NB4 (cell line): ENCODE data around the gene EPS8.
A peak's percentile ranks its signal among the peaks of the same experiment; 100 is the strongest.
"Not testable (repeated sequence)": the region's sequence is repeated elsewhere in the genome, so short reads cannot be mapped to it uniquely, and the experiment has no call there.

Experiments
- DNase-seq: peaks from one replicate; pipeline ENCODE4 v3.0.0; 2010; ENCODE audit warnings: low read depth
- H3K4me3 ChIP-seq: one replicate; pipeline ENCODE4 v1.5.1; 2011; ENCODE audit warnings: mild to moderate bottlenecking, low read depth, low read length, moderate library complexity
- MYC ChIP-seq: IDR thresholded peaks from 2 replicates; pipeline ENCODE4 v1.6.1; 2011; ENCODE audit warnings: low read depth, low read length
- POLR2A ChIP-seq: IDR thresholded peaks from 2 replicates; pipeline ENCODE4 v1.6.1; 2011; ENCODE audit warnings: mild to moderate bottlenecking; ENCODE audit not compliant: insufficient read length; ENCODE audit errors: extremely low read depth
- TF ChIP-seq, protein P1 (sequence below): IDR thresholded peaks from one replicate; pipeline ENCODE4 v1.5.1; 2012; ENCODE audit warnings: low read depth, low read length
- TF ChIP-seq, protein P2 (sequence below): IDR thresholded peaks from 2 replicates; pipeline ENCODE4 v1.6.1; 2011; ENCODE audit warnings: low read depth, low read length

Gene EPS8

DNA sequence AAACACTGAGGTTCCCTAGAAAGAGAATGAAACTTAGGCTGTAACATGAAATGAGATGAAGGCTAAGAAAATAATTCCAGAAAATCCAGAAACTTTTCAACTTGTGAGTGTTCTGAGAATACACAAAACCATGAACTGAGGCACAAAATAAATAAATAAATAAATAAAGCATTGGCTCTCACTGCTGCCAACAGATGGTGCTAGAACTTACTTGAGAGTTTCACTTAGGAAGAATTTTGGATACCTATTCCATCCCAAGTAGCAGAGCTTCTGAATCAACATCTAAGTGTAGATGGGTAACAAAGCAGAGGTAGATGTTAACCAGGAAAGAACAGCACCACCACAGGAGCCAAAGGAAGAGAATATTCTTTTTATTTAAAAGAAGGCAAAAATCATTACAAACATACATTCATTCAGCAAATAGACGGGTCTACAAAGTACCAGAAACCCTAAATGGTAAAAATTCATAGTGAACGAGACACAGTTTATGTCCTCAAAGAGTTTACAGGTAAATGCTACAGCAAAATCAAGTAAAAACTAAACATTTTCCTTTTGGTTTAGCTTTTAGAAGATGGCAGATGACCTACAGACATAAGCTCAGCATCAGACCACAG is 16.7 kb downstream of the EPS8 start:
- DNase-seq: peak; percentile 29
- TF ChIP-seq, protein P1, sequence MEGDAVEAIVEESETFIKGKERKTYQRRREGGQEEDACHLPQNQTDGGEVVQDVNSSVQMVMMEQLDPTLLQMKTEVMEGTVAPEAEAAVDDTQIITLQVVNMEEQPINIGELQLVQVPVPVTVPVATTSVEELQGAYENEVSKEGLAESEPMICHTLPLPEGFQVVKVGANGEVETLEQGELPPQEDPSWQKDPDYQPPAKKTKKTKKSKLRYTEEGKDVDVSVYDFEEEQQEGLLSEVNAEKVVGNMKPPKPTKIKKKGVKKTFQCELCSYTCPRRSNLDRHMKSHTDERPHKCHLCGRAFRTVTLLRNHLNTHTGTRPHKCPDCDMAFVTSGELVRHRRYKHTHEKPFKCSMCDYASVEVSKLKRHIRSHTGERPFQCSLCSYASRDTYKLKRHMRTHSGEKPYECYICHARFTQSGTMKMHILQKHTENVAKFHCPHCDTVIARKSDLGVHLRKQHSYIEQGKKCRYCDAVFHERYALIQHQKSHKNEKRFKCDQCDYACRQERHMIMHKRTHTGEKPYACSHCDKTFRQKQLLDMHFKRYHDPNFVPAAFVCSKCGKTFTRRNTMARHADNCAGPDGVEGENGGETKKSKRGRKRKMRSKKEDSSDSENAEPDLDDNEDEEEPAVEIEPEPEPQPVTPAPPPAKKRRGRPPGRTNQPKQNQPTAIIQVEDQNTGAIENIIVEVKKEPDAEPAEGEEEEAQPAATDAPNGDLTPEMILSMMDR: peak; percentile 26
- TF ChIP-seq POLR2A: no peak
- no peak overlapping the region for H3K4me3 ChIP-seq

DNA sequence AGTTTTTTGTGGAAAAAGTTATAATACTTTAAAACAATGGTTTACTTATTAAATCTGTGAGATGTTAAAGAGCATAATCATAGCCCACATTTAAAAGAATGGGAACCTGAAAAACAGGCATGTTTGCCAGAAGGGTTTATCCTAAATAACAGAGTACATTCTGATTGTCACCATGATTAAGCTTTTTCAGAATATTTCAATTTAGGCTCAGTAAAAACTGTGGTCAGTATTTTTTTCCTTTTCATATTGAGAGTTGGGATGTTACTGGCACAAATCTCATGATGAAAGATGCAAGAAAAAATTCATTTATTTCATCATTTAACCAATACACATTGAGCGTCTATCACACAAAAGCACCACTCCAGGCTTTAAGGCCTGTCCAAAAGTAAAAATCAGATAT is 18.6 kb downstream of the EPS8 start:
- TF ChIP-seq POLR2A: no peak
- TF ChIP-seq MYC: no peak
- TF ChIP-seq, protein P1: no peak
- no peak overlapping the region for H3K4me3 ChIP-seq
- no peak for DNase-seq

DNA sequence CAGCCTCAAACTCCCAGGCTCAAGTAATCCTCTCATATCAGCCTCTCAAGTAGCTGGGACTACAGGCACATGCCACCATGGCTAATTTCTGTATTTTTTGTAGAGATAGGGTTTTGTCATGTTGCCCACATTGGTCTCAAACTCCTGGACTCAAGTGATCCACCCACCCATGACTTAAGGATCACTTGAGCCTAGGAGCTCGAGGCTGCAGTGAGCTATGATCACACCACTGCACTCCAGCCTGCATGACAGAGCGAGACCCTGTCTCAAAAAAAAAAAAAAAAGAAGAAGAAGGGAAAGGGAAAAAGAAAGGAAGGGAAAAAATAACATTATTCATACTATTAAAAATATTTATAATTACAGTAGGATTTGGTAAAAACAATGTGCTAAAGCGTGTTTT is 19.2 kb downstream of the EPS8 start:
- H3K4me3 ChIP-seq: no peak overlapping the region
- TF ChIP-seq, protein P2, sequence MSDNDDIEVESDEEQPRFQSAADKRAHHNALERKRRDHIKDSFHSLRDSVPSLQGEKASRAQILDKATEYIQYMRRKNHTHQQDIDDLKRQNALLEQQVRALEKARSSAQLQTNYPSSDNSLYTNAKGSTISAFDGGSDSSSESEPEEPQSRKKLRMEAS: no peak
- no peak for DNase-seq

DNA sequence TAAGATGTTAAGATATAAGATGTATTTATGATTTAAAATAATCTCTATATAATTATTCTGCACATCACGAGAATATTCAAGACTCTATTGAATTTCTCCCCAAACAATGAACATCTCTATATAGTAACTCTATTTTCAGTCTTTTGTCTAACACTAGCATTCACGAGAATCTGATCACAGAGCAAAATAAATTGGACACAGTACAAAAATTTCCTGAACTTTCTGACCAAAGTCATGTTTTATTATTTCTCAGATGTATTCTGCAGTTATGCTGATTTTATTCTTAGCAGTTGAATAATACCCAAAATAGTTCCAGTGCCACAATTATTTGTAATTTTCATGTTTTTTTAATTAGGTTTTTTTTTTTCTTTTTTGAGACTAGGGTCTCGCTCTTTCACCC is 19.6 kb downstream of the EPS8 start:
- no peak overlapping the region for H3K4me3 ChIP-seq
- TF ChIP-seq, protein P2: no peak
- TF ChIP-seq POLR2A: no peak
- no peak for TF ChIP-seq MYC
- TF ChIP-seq, protein P1: no peak
- DNase-seq: no peak

DNA sequence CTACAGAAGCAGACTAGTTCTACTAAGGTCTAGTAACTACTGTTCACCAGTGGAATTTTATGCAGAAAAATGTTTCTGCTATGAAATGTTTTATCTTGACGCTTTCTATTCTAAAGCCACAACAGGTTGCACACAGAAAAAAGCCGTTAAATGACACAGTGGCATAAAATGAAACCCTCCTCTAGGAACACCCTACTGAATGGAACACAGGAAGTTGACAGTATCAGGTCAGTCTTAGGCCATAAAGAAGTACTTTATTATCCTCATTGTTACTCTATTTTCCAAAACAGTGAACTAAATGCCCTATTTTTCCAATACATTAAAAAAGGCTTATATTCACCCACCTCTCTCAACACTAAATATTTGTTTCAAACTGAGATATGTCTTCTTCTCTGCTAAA is 21.9 kb downstream of the EPS8 start:
- H3K4me3 ChIP-seq: no peak overlapping the region
- TF ChIP-seq, protein P1: no peak
- TF ChIP-seq MYC: no peak
- no peak for DNase-seq

DNA sequence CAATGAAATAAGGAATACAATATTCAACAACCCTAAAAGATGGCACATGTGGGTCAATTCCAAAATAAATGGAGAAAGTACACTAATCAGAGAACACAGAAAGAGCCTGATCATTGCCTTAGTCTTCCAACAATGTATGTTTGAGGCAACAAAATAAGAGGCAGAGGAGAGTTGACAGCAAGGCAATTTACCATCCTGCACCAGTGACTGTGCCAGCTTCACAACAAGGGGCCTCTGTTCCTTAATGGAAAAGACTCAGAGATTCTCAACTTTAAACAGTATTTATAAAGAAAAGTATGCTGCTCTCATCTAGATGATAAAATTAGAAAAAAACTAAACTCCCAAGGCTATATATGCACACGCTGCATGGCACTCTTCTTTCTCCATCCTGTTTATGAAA is 25.9 kb downstream of the EPS8 start:
- no peak overlapping the region for H3K4me3 ChIP-seq
- DNase-seq: no peak
- no peak for TF ChIP-seq MYC
- TF ChIP-seq, protein P1: no peak
- no peak for TF ChIP-seq POLR2A
- TF ChIP-seq, protein P2: no peak

DNA sequence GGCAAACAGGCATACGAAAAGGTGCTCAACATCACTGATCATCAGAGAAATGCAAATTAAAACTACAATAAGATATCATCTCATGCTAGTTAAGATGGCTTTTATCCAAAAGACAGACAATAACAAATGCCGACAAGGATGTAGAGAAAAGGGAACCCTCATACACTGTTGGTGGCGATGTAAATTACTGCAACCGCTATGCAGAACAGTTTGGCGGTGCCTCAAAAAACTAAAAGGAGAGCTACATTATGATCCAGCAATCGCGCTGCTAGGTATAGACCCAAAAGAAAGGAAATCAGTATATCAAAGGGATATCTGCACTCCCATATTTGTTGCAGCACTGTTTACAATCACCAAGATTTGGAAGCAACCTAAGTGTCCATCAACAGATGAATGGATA is 27.0 kb downstream of the EPS8 start:
- DNase-seq, H3K4me3 ChIP-seq: not testable (repeated sequence)
